Activated T-helper 1 cell treated with anti-CD3 and anti-CD28 coated beads, Interleukin-2, amount 50 U/mL, for 16 hours (primary cell): Measurements from ENCODE around the gene TERB1.
"Not testable (repeated sequence)": the region's sequence is repeated elsewhere in the genome, so short reads cannot be mapped to it uniquely, and the experiment has no call there.

Source experiments
- DNase-seq, 2 donors: peaks; one replicate each; pipeline ENCODE4 v3.0.0-alpha.2; 2020; ENCODE audit warnings: low read depth in 1 of 2, low spot score in 1 of 2

Gene TERB1

DNA sequence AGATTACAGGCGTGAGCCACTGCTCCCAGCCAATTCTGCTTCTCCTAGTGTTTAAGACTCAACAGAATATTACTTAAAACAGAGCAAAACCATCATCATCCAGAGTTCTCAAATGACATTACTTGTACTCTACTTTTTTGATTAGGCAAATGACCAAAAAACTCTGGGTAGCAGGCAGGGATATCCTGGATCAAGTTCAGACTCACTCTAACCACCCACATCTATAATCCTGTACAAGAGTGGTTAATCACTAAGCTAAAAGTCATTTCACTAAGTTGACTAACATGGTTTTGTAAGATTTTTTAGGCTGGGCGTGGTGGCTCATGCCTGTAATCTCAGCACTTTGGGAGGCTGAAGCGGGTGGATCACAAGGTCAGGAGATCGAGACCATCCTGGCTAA, 22.6 kb upstream of the TERB1 start:
- no peak for DNase-seq

DNA sequence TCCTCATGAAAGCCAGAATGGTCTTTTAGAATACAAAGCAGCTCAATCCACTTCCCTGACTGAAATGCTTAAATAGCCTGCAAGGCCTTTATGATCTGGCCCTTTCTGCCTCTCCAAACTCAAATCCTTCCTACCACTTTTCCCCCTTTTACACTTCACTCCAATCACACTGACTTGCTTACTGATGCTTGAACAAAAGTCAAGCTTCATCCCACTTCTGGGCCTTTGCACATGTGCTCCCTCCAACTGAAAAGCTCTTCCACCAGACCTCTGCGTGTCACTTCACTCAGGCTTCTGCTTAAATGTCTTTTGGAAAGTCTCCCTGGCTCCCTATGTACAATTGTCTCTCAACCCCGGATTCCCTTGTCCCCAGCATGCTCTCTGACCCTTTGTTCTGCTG, 13.3 kb upstream of the TERB1 start:
- no peak for DNase-seq

DNA sequence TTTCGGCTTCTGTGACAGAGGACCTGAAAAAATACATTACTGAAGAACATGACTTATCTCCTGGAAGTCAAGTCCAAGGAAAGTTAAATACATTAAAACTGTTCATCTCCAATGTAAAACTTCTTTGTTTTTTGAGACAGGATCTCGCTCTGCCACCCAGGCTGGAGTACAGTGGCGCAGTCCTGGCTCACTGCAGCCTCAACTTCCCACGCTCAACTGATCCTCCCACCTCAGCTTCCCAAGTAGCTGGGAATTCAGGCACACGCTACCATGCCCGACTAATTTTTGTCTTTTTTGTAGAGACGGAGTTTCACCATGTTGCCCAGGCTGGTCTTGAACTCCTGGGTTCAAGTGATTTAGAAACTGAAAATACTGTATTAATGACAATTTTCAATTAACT, 9.7 kb upstream of the TERB1 start:
- no peak for DNase-seq

DNA sequence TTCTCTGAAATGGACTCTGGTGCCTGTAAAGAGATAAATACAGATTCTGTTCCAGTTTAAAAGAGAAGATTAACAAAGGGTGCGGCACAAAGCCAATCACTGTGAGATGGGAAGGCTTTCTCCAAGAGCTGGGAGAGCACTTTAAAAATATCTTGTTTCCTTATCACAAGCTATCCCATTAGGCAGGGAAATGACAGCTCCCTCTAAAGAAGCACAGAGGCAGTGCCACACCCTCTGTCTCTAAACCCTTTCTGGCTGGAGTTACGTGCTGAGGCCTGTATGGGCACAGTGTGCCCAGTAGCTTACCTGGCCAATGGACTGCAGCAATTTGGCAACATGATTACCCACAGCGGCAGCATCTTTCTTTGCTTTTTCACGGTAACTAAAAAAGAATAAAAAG, 9.0 kb upstream of the TERB1 start:
- DNase-seq = no peak

DNA sequence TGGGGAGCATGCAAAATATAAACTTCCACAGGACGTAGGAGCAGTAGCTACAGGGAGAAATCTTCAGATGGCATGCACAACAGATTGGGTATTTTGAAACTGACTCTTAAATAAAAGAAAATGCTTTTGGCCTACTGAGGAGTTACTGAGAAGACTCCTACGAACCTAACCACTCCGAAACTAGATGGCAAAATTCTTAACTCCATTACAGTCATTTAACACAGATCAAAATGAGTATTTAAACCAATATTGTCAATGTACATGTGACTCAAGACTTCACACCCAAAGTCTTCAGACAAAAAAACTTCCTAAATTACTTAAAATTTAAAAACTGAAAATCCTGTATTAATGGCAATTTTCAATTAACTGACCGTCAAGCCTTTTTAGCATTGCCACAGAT, 8.4 kb upstream of the TERB1 start:
- no peak for DNase-seq

DNA sequence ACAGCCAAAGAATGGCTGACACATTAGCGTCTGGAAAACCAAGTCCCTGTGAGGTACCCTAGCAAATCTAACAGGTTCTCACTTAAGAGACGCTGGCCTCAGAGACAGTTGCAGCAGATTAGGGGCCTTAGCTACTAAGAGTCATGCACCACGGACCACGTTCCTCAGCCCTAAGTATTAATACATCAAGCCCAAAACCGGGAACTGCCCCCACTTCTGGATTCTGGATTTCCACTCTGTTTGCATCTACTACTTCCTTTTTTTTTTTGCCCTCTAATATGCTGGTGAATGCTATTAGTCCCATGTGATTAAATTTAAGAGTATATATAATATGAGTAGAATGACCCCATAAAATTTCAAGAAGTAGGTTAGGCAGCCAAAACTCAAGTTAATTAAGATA, 775 bp upstream of the TERB1 start:
- no peak for DNase-seq

DNA sequence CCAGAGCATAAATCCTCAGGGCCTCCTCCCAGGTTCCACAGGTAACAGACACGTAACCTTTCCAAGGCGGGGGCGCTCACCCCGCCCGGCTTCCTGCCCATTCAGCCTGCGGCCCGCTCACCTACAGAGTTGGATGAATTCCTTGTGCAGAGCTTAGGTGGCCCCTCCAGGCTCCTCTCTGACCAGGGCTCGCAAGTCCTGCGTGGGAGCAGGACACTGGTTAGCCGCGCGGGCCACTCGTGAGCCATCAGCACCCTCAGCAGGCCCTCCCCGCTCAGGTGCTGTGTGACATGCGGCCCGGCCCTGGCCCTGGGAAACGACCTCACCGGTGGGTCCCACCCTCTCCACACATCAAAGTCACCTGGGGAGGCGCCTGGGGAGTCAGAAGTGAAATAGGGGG, 528 bp downstream of the TERB1 start:
- DNase-seq = no peak

DNA sequence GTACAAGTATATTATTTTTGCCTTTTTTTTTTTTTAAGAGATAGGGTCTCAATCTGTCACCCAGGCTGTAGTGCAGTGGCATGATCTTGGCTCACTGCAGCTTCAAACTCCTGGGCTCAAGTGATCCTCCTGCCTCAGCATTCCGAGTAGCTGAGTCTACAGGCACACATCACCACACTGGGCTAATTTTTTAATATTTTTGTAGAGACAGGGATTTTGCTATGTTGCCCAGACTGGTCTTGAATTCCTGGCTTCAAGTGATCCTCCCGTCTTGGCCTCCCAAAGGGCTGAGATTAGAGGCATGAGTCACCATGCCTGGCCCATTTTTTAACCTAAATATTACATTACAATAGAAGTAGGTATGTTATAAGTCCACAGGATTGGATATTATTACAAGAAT, 3.2 kb downstream of the TERB1 start:
- DNase-seq = no peak

DNA sequence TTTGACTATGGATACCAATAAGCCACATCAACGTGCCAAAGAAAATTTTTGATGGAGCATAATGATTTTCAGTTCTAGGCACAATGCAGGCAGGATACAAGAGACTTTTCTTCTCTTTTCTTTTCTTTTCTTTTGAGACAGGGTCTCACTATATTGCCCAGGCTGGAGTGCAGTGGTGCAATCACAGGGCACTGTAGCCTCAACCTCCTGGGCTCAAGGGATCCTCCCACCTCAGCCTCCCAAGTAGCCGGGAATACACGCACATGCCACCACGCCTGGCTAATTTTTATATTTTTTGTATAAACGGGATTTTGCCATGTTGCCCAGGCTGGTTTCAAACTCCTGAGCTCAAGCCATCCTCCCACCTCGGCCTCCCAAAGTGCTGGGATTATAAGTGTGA, 7.4 kb downstream of the TERB1 start:
- not testable (repeated sequence) for DNase-seq

DNA sequence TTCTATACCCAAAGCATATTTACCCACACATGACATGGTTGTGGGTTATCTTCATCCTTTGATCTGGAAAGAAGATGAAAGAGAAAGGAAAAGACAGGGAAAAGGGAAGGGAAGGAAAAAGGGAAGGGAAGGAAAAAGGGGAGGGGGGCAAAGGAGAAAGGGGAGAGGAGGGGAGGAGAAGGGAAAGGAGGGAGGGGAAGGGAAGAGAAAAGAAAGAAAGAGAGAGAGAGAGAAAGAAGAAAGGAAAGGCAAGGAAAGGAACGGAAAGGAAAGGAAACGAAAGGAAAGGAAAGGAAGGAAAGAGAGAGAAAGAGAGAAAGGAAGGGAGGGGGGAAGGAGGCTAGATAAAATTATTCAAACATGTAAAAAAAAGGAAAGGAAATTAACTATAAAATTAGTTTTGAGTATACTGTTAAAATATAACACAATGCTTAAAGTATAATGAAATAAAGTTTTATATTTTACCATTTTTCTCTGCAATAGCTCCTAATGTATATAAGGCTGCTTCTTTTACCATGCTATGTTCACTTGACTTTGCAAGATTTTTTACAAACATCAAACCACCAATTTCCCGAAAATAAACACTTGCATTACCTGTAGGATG, 11.2 kb downstream of the TERB1 start:
- DNase-seq = no peak

DNA sequence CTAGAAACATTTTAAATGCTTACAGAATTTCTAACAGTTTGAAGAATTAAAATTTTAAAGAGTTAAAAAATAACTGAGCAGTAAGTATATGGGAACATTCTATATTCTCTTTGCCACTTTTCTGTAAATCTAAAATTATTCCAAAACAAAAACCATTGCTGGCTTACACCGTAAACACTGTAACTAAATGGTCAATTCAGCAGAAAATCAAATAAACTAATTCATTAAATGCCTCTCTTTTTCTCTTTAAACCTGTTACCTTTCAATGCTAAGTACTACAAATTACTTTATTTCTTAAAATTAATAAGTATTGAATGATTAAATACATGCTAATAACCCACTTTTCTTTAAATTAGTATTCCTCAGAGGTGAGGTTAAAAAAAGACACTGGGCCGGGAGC, 14.0 kb downstream of the TERB1 start:
- no peak for DNase-seq

DNA sequence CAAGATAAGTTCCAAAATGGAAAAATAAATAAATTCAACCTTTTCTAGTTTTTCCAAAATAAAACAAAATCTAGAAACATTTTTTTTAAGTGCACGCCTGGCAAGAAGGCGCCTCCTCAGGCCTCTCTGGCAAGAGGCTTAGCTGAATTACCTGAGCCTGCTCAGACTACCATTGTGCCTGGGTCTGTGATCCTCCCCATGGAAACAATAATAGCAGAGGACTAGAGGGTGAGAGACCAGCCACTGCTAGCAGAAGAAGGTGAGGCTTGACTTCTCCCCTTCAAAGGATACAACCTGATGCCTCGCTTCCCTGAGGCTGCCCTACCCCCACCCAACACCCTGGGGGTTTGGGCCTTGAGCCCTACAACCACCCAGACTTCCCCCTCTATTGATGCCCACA, 14.8 kb downstream of the TERB1 start:
- no peak for DNase-seq

DNA sequence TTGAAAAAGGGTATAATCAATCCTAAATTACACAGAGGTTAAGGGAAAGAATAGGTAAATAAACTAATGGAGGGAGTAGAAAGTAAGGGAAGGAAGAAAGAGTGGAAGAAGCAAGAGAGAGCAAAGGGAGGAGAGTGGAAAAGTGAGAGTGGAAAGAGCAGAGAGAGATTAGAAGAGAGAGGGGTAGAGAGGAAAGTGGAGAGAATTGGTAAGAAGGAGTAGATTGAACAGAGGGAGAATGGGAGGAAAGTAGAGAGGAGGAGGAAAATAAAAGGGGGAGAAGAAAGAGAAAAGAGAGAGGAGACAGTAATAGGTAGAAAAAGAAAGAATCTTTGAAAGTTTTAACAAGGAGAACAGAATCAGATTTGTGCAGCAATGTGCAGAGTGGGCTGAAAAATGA, 24.9 kb downstream of the TERB1 start:
- DNase-seq = no peak

DNA sequence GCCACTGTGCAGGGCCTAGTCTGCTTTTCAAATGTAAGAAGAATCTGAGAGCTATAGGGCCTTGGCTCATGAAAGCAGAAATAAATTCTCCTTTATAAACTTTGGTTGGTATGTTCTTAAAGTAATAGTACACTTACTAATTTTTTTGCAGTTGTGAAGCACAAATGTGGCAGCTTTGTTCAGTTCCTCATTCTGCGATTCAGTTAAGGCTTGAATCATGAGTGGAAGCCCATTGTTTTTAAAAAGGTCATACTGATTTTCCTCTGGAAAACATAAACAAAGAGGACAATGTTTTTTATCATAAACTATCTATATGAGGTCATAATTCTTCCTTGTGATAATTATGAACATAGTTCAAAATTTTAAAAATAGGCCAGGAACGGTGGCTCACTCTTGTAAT, 26.4 kb downstream of the TERB1 start:
- no peak for DNase-seq

DNA sequence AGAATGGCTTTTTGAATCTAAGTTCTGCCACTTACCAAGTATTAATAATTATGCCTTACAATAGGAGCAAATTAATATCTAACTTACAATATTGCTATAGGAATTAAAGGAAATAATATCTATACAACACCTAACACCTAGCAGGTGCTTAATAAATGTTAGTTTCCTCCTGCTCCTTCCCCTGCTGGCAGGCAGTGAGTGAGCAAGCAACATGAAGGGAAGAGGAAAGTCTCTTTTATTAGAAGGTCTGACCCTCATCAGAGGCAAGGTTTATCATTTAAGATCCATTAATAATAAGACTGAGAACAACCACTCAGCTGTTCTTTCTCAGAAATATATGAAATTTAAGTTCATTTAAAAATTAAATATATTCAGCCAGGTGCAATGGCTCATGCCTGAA, 43.3 kb downstream of the TERB1 start:
- no peak for DNase-seq

DNA sequence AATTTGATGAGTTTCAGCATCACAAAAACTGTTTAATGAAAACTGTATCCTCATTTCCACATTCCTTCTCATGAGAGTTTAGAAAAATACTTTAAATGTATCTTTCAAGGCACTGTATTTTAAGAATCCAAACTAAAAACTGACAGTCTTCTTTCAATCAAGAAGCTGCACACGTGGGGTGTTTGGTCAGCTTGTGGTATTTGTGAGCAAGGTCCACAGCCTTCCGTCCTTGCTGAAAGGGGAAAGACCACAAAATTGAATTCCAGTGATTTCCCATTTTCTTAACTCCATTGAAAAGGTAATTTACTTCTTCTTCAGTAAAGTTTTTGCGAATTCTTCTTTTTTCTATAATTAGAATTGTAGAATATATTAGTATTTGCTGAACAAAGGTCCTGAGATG, 46.6 kb downstream of the TERB1 start:
- no peak for DNase-seq

DNA sequence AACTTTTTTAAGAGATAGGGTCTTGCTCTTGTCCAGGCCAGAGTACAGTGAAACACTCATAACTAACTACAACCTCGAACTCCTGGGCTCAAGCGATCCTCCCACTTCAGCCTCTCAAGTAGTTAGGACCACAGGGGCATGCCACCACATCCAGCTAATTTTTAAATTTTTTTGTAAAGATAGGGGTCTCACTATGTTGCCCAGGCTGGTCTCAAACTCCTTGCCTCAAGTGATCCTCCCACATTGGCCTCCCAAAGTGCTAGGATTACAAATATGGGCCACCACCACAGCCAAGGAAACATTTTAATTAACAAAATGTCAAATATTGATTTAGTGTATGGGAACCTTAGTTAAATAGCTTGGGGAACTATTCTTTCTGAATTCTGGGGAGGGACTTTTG, 47.2 kb downstream of the TERB1 start:
- DNase-seq = no peak

DNA sequence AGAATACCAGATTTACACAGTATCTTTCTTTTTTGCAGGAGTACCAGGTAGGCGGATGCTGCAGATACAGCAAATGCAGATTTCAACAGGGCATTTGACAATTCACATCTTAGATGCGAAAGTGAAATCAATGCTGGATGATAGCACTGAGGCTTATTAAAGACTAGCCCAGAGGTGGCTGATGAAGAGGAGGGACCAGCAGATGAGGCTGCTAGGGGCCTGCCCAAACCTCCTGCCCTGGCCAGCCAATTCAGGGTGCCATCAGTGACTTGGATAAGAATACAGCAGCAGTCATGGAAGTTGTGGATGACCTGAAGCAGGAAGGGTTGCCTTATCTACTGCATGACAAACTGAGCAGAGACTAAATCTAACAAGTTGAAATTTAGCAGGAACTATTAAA, 48.4 kb downstream of the TERB1 start:
- DNase-seq = no peak

DNA sequence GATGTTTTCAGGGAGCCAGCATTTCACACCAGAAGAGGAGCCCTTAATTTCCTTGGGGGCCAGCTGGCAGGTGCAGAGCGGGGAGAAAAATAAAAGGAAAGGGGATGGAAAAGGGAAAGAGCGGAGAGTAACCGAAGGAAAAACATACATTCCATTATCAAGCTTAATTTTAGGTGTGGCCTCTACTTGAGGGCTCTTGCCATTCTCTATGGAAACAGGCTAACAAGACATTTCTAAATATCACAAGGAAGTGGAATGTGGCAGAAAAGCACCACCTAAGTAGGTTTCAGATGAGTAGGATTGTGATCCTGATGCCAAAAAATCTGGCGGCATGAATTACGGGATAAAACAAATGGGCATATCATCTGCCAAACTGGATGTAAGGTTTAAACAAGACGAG, 49.0 kb downstream of the TERB1 start:
- DNase-seq = no peak

DNA sequence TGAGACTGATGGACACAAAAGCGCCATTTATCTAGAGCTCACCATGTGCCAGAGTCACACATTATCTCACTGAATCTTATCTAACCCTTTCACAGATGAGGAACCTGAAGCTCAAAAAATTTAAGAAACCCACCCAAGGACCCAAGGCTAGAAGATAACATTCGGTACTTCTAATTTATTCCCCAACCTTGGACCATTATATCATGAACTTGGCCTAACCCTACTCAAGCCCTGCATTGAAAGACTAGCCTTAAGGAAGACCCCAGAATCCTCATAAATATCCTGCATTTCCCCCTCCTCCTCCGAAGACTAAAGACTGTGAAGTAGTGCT, 49.4 kb downstream of the TERB1 start:
- no peak for DNase-seq

DNA sequence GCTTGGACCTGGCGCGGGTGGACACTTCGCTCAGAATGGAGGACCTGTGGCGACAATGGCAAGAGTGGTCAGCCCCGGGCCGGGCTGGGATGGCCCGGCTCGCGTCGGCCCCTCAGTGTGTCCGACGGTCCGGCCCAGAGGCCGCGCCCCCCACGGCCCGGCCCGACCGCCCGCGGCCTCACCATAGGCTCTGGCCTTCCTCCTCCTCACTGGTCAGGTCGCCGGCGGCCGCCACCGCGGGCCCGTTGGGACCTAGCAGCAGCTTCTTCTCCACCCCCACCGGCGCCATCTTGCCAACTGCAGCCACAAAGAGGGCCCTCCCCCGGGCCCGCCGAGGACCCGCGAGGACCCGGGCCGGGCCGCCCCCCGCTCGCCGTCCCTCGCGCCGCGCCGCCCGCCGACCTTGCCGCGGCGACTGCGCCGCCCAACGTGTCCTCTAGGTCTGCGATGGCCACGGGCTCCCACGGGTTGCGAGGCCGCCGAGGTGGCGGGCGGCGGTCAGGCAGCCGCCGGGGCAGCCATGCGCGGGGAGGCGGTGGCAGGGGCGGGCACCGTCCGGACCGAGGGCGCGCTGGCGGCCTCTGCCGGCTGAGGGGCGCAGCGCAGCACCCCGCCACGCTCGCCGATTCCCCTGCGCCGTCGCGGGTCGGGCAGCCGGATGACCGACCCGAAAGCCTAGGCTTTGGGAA, 49.9 kb downstream of the TERB1 start, which contains the start of gene DYNC1LI2:
DYNC1LI2 (minus strand) TSS at position 307 of the 689 bp plus-strand sequence; CDS start at position 289, 18 bp downstream.
- peak; percentile 59 to 66 for DNase-seq

DNA sequence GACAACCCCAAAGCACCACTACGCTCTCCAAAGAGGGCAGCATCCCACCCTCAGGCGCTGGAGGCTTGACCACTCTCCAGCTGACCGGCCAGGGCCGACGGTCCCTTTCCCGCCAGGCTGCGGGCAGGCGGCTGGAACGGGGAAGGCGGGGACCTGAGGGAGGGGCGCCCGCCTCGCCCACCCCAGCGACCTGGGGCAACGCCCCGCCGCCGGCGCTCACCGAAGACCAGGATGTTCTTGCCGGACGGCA, 50.4 kb downstream of the TERB1 start:
- no peak for DNase-seq

DNA sequence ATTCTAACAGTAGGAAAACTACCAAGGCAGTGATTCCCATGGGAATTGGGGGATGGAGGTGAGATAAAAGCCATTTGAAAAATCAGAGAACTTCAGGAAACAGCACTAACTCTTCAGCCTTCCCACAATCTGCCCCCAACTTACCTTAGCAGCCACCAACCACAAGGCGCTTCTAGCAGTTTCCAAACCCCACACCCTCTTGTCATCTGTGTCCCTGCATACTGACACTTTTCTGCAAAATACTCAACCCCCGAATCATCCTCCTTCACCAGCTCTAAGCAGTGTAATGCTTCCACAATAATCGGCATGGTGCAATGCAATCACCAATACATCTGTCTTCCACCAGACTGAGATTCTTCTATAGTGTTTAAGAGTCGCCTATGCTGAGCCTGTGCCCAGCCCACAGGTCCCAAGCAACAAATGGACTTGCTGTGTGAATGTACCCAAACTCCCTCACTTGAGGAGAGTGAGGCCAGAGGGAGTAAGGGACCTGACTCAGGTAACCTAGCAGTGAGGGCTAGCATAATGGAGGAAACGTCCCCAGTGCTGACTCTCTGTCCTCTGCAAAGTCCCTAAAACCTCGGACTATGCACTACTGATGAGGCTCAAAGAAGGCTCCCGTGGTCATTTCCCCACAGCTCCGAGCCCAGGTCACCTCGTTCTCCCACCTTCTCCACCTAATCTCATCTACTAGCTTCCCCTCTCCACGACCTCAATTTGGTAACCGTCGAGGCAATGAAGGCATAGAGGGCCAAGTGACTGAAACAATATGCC, 50.9 kb downstream of the TERB1 start:
- no peak for DNase-seq
